Activated CD8-positive, alpha-beta memory T cell treated with anti-CD3 and anti-CD28 coated beads for 48 hours (primary cell): ENCODE data around the gene TCF23.
"Not testable (repeated sequence)": the region's sequence is repeated elsewhere in the genome, so short reads cannot be mapped to it uniquely, and the experiment has no call there.

Experiments
- DNase-seq, 3 experiments: peaks; one replicate each; pipeline ENCODE4 v3.0.0-alpha.2; 2020; ENCODE audit warnings: low read depth in 2 of 3, low spot score in 2 of 3

Gene TCF23

GRCh38 chr2:27186613-27187345 is 38.0 kb downstream of the TCF23 start:
- no peak for DNase-seq

- DNase-seq = no peak
Measured at GRCh38 chr2:27189989-27190388, 41.2 kb downstream of the TCF23 start.

DNA sequence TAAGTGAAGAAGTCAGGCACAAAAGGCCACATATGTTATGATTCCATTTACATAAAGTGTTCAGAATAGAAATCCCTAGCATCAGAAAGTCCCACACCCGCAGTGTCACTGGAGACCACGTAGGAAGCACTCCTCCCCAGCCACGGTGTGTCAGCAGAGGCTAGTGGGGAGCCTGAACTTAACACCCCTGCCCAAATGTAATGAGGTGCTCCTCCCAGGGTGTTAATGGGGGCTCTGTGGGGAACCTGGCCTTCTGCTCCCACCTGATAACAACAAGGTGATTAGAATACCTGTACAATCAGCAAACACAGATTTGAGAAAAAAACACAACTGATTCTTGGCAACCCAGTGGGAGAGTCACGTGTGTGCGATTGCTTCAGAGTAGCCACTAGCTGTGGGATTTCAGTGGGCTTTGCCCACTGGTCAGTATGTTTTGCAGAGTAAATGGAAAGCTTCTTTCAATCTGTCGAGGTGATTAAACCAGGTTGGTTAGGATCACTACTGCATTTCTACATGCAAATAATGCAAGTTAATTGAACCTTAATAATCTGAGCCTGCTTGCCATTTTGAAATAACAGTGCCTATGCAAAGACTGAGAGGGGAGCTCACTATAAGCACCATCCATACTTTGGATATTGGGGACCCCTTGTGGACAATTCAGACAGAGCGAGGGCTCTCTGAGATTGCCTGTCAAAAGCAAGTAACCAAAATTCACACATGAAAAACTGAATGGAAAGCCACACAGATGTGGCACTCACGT is 42.4 kb downstream of the TCF23 start:
- no peak for DNase-seq

DNA sequence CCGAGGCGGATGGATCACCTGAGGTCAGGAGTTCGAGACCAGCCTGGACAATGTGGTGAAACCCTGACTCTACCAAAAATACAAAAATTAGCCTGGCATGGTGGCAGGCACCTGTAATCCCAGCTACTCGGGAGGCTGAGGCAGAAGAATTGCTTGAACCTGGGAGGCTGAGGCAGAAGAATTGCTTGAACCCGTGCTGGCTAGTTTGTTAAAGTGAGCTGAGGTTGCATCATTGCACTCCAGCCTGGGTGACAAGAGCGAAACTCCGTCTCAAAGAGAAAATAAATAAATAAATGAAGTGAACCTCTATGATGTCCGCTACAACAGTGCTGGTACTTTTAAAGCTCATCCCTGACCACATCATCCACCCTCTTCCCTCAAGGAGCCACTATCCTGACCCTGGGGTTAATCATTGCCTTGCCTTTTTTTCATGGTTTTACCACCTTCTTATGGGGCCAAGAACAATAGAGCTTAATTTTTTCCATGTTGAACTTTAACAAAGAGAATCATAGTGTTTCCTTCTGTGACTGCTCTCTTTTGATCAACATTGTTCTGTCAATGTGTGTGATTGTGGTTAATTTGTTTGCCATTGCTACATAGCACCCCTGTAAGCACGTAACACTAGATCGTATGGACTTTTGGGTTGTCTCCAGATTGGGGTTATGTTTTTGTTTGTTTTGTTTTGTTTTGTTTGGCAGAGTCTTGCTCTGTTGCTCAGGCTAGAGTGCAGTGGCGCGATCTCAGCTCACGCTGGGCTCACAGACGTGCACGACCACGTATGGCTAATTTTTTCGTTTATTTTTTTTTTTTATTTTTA is 45.9 kb downstream of the TCF23 start:
- no peak for DNase-seq

- not testable (repeated sequence) for DNase-seq
Measured at GRCh38 chr2:27195799-27196198, 47.0 kb downstream of the TCF23 start.

- not testable (repeated sequence) for DNase-seq
Measured at GRCh38 chr2:27198068-27198467, 49.3 kb downstream of the TCF23 start.

GRCh38 chr2:27198627-27199026 is 49.8 kb downstream of the TCF23 start:
- no peak for DNase-seq

DNA sequence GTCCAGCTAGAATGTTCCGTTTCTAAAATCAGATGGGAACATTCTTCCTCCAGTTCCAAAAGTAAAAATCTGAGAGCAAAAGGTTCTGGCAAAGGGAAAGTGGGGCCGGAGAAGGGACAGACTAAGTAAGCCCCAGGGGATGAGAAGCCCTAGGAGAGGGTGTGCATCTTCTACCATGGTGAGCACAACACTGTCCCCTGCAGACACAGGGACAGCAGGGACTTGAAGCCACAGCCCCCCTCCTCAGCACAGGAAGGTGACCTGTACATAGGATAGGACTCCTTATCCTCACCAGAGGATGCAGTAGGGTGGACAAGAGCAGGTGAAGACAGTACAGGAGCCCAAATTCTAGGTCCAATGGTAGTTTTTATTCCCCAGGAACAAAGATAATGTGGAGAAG is 50.4 kb downstream of the TCF23 start:
- no peak for DNase-seq

DNA sequence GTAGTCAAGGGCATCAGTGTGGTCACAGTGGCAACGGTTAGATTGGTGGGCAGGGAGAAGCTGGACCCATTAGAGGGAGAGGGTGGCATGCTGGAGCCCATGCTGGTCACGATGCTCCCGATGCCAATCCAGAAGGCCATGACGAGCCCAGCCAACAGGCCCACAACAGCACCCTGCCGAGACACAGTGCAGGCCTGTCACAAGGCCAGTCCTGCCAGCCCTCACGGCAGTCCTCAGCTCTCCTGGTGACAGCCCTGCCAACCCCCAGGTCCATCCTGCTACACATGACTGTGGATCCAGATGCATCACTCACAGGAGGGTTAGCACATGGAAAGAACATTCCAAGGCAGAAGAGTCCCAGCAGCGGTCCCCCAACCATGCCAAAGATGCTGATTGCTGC is 52.9 kb downstream of the TCF23 start:
- no peak for DNase-seq

DNA sequence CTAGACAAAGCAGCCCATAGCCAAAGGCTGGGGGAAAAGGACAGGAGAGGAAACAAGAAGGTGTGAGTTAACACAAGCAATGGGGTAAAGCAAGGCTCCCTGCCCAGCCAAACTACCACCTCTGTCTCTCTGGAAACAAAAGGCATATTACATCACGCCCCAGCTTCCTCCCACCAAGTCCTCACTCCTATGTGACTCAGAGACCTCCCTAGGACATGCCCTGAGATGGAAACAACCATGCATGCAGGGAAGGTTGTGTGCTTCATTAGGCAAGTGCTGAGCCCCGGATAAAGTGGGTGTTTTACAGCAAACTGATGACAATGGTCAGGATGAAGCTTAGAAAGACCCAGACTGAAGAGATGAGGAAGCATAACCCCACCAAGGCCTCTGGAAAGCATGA is 54.0 kb downstream of the TCF23 start:
- DNase-seq = no peak

GRCh38 chr2:27203741-27204140 is 54.9 kb downstream of the TCF23 start:
- DNase-seq = no peak

DNA sequence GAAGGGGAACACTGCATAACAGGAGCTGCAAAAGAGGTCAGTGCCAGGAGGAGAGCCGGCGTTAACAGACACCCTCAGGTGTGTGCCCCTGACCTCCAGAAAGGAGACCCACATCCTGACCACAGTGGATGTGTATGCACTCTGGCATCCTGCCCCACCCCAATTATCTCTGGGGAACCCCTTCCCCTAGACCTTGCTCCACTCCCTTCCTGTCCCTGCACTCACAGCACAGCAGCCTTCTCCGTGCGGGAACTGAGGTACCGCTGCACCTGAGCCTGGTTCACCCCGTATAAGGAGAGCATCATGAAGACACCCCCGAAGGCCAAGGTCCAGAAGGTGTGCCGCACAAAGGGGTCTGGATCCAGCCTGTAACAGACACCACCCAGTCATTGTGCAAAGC is 55.8 kb downstream of the TCF23 start:
- DNase-seq = no peak

DNA sequence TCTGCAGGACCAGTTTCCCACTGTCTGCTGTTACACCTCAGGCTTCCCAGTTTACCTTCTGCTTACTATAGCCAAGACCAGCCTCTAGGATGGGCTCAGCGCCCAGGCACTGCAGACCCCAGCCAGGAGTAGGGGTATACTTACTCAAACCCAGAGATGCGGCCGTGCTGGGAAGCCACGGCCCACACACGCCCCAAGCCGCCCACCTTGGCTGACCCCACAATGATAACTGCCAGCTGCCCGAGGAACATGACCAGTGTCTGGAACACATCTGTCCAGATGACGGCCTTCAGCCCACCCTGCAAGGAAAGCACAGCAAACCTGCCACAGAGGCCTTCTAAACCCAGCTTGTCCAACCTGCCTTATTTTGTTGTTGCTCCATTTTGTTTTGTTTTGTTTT is 56.4 kb downstream of the TCF23 start:
- no peak for DNase-seq

GRCh38 chr2:27206346-27206745 is 57.5 kb downstream of the TCF23 start:
- no peak for DNase-seq
